HG03025 (cell line): ENCODE data around the gene ANO3.

Experiments used
- ATAC-seq: cut with Tn5 transposase; IDR thresholded peaks from one replicate; pipeline ENCODE4 v1.9.1; 2021; ENCODE audit warnings: mild to moderate bottlenecking, moderate library complexity; ENCODE audit not compliant: unreplicated experiment, low FRiP score

Gene ANO3

GRCh38 chr11:26700574-26701235, 368.8 kb downstream of the ANO3 start:
- ATAC-seq: no peak

GRCh38 chr11:26702406-26702805, 370.5 kb downstream of the ANO3 start:
- no peak for ATAC-seq

- ATAC-seq: no peak
These were observed 371.7 kb downstream of the ANO3 start for GRCh38 chr11:26703411-26704191.

- ATAC-seq: no peak
These were observed 372.3 kb downstream of the ANO3 start for GRCh38 chr11:26704249-26704648.

- no peak for ATAC-seq
These were observed 374.3 kb downstream of the ANO3 start for GRCh38 chr11:26706181-26706580.

GRCh38 chr11:26708736-26709456, 377.0 kb downstream of the ANO3 start:
- ATAC-seq: no peak

GRCh38 chr11:26710489-26710888, 378.6 kb downstream of the ANO3 start:
- ATAC-seq: no peak

GRCh38 chr11:26712497-26712896, 380.6 kb downstream of the ANO3 start:
- no peak for ATAC-seq
